WERI-Rb-1 (cell line): ENCODE data around the gene PCNX1.
A peak's percentile ranks its signal among the peaks of the same experiment; 100 is the strongest.
"Not testable (repeated sequence)": the region's sequence is repeated elsewhere in the genome, so short reads cannot be mapped to it uniquely, and the experiment has no call there.

ENCODE experiments used
- DNase-seq: peaks from one replicate; pipeline ENCODE4 v3.0.0-alpha.2; 2020
- H3K27ac ChIP-seq: fragments of 250-450 bp; sonication (Bioruptor Pico); 2 replicates; pipeline ENCODE4 v1.5.1; 2020; ENCODE audit warnings: mild to moderate bottlenecking, moderate library complexity
- H3K27me3 ChIP-seq: fragments of 250-450 bp; sonication (Bioruptor Pico); 2 replicates; pipeline ENCODE4 v1.5.1; 2021; ENCODE audit warnings: mild to moderate bottlenecking, low read depth, moderate library complexity; ENCODE audit not compliant: insufficient read depth, severe bottlenecking
- H3K36me3 ChIP-seq: fragments of 250-450 bp; sonication (Bioruptor Pico); 2 replicates; pipeline ENCODE4 v1.5.1; 2020; ENCODE audit warnings: mild to moderate bottlenecking, moderate library complexity
- H3K4me3 ChIP-seq: 2 replicates; pipeline ENCODE4 v1.5.1; 2011; ENCODE audit warnings: low read depth, mild to moderate bottlenecking, control low read depth, low read length
- H3K9me3 ChIP-seq: fragments of 250-450 bp; sonication (Bioruptor Pico); 2 replicates; pipeline ENCODE4 v1.5.1; 2021; ENCODE audit warnings: mild to moderate bottlenecking, moderate library complexity; ENCODE audit not compliant: severe bottlenecking
- CTCF ChIP-seq: IDR thresholded peaks from 2 replicates; pipeline ENCODE4 v1.5.1; 2011; ENCODE audit warnings: low read depth, mild to moderate bottlenecking, control low read depth, inconsistent platforms, low read length

Gene PCNX1

DNA sequence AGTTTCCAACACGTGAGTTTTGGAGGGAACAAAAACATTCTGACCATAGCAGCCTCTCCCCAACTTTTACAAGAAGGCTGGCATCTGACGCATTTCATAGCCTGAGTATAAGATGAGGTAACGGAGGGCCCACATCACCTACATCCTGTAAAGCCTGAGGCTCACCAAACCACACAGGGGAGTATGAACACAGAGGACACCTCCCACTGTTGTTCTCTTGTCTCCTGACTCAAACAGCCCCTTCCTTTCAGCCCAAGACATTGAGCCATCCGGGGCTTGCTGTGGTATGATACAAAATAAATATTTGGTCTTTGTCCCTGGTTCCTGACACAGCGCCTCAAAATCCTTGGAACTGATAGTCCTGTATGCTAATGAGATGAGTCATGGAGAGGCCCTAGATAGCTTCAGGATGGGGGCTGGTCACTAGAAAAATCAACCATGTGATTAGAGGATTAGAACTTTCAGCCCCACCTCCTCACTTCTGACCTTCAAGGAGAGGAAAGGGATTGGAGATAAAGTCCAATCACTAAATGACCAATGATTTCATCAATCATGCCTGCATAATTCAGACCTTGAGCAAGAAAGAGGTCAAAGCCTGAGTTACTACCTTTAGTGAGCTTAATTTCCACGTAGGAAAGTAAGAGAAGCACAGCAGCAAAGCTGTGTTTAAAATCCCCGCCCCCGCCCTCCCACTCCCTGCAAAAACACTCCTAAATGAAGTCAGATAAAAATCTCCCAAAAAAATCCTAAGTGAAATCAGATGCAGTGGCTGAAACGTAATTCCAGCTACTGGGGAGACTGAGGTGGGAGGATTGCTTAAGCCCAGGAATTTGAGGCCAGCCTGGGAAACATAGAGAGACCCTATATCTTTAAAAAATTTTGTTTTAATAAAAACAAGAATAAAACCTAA is 236.4 kb downstream of the PCNX1 start:
- Histone ChIP-seq H3K27me3 (no peaks in the 10 kb centered on the region), H3K27ac (no peak overlapping the region), H3K9me3 (no peaks in the 10 kb centered on the region), H3K4me3 (no peak overlapping the region), H3K36me3 (no peaks in the 10 kb centered on the region)
- no peak for TF ChIP-seq CTCF
- no peak for DNase-seq

- not testable (repeated sequence) for H3K27ac ChIP-seq, H3K36me3 ChIP-seq, H3K4me3 ChIP-seq, H3K27me3 ChIP-seq
- H3K9me3 ChIP-seq = peaks cover 13% of the 10 kb centered on the region
- peak; percentile 23 for DNase-seq
Measured at GRCh38 chr14:71147335-71147734, 240.1 kb downstream of the PCNX1 start.

DNA sequence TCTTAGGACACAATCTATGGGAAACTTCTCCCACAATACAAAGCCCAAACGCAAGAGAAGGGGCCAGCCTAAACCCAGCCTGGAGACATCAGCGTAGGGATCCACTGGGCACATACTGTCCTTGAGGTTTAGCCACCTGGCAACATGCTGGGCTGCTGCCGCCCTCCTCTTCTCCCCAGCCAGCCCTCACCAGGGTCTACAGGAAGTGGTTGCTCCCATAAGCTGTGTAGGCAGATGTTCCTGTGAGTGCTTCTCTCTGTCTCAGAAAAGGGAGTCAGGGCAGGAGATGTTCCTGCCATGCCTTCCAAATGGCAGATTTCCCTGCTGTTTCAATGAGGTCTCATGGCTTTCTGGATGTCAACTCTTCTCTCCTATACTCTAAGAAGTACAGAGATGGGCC is 241.4 kb downstream of the PCNX1 start:
- Histone ChIP-seq H3K27me3 (no peaks in the 10 kb centered on the region), H3K9me3 (peaks cover 13% of the 10 kb centered on the region), H3K27ac (no peak overlapping the region), H3K4me3 (no peak overlapping the region), H3K36me3 (no peaks in the 10 kb centered on the region)
- TF ChIP-seq CTCF = no peak
- no peak for DNase-seq

- no peak for DNase-seq
- no peak for TF ChIP-seq CTCF
- H3K4me3 ChIP-seq = no peak overlapping the region
- peaks cover 13% of the 10 kb centered on the region for H3K9me3 ChIP-seq
- H3K27ac ChIP-seq = no peak overlapping the region
- H3K27me3 ChIP-seq = no peaks in the 10 kb centered on the region
- H3K36me3 ChIP-seq = no peaks in the 10 kb centered on the region
Measured at GRCh38 chr14:71150737-71151136, 243.5 kb downstream of the PCNX1 start.

GRCh38 chr14:71155743-71156142 is 248.5 kb downstream of the PCNX1 start:
- peaks cover 8% of the 10 kb centered on the region for H3K9me3 ChIP-seq
- no peaks in the 10 kb centered on the region for H3K27me3 ChIP-seq
- no peak overlapping the region for H3K4me3 ChIP-seq
- DNase-seq = no peak
- no peak overlapping the region for H3K27ac ChIP-seq
- H3K36me3 ChIP-seq = no peaks in the 10 kb centered on the region
- TF ChIP-seq CTCF = no peak

- no peak for TF ChIP-seq CTCF
- H3K4me3 ChIP-seq = no peak overlapping the region
- H3K27ac ChIP-seq = no peak overlapping the region
- no peak for DNase-seq
- H3K36me3 ChIP-seq = no peaks in the 10 kb centered on the region
- no peaks in the 10 kb centered on the region for H3K27me3 ChIP-seq
- no peaks in the 10 kb centered on the region for H3K9me3 ChIP-seq
Measured at GRCh38 chr14:71163050-71163841, 256.0 kb downstream of the PCNX1 start.
